HepG2 (cell line): ENCODE measurements around the gene C4orf36. TPM values are rescaled to one million over a fixed set of nuclear protein-coding genes. Genes with fewer than 3 reads are reported as not detected.
A peak's percentile ranks its signal among the peaks of the same experiment; 100 is the strongest.

ENCODE experiments used
- ATAC-seq: fragments of 200-7000 bp; cut with Tn5 transposase; 3 replicates; pipeline ENCODE4 v1.9.1; 2020; ENCODE audit warnings: mild to moderate bottlenecking, moderate library complexity
- BruUV-seq: library from RNA; stranded (reverse); fragments of 400-500 nt; replicated peaks from 2 replicates; lab custom pipeline; 2021; lab: Mats Ljungman, UMichigan
- CTCF ChIA-PET: fragments of 300-600 bp; formaldehyde crosslinking; extraction: SDS; loops from one replicate; lab custom pipeline; 2021; ENCODE audit warnings: low total read pairs, inconsistent platforms, low intra/inter-chr PET ratio; lab: Yijun Ruan, JAX
- POLR2A ChIA-PET: fragments of 350-600 bp; sonication (Branson Sonifier 250); formaldehyde crosslinking; loops from one replicate; lab custom pipeline; 2020; ENCODE audit warnings: antibody characterized with exemption, inconsistent platforms; lab: Yijun Ruan, JAX
- DNase-seq: peaks from one replicate; pipeline ENCODE4 v3.0.0-alpha.2; 2015; ENCODE audit warnings: low spot score
- FAIRE-seq: peaks from 3 replicates; lab custom pipeline; 2011; peaks lifted over from hg19 to GRCh38; lab: Jason Lieb, UNC
- H2AFZ ChIP-seq: one replicate; pipeline ENCODE4 v1.6.1; 2011; ENCODE audit warnings: low read length, inconsistent platforms
- H3K27ac ChIP-seq: fragments of 300-600 bp; 3 replicates; pipeline ENCODE4 v1.8.0; 2011; ENCODE audit warnings: mixed run types, mild to moderate bottlenecking, mixed read lengths, low read length, inconsistent platforms; ENCODE audit not compliant: insufficient read depth; ENCODE audit errors: extremely low read length
- H3K27me3 ChIP-seq, 2 experiments: fragments of 200-600 bp in 1 of 2; 2 replicates in 1 of 2; 3 replicates in 1 of 2; pipeline versions ENCODE4 v1.6.0 to v1.8.0; 2011; ENCODE audit warnings: low read length in 2 of 2, mild to moderate bottlenecking in 2 of 2, moderate library complexity in 2 of 2, inconsistent platforms in 1 of 2; ENCODE audit not compliant: insufficient read depth in 2 of 2, control insufficient read depth in 1 of 2
- H3K36me3 ChIP-seq, 2 experiments: fragments of 200-600 bp in 1 of 2; replicated peaks in 1 of 2; 2 replicates in 1 of 2; 3 replicates in 1 of 2; pipeline versions ENCODE4 v1.5.1 to v1.8.0; 2011; ENCODE audit warnings: low read length in 2 of 2, inconsistent platforms in 1 of 2; ENCODE audit not compliant: insufficient read depth in 2 of 2, control insufficient read depth in 1 of 2
- H3K4me1 ChIP-seq: 2 replicates; pipeline ENCODE4 v1.5.1; 2012; ENCODE audit warnings: low read length, inconsistent platforms; ENCODE audit not compliant: insufficient read depth
- H3K4me2 ChIP-seq: 2 replicates; pipeline ENCODE4 v1.6.0; 2011; ENCODE audit warnings: low read depth, low read length, inconsistent platforms
- H3K4me3 ChIP-seq, 3 experiments: fragments of 200-600 bp in 1 of 3; sonication (generic), shearing (Covaris generic) in 1 of 3; replicated peaks in 1 of 3; 2 replicates each; pipeline ENCODE4 v1.5.1; 2011 to 2016; ENCODE audit warnings: low read length in 3 of 3, inconsistent platforms in 2 of 3, low read depth in 2 of 3, mild to moderate bottlenecking in 2 of 3, control low read depth in 1 of 3, mixed read lengths in 1 of 3; ENCODE audit not compliant: insufficient read depth in 1 of 3
- H3K79me2 ChIP-seq: one replicate; pipeline ENCODE4 v1.6.1; 2011; ENCODE audit warnings: low read length, inconsistent platforms; ENCODE audit not compliant: insufficient read depth
- H3K9ac ChIP-seq: 2 replicates; pipeline ENCODE4 v1.6.0; 2011; ENCODE audit warnings: mild to moderate bottlenecking, low read depth, low read length, inconsistent platforms; ENCODE audit not compliant: insufficient read depth
- H3K9me3 ChIP-seq: 2 replicates; pipeline ENCODE4 v1.5.1; 2012; ENCODE audit warnings: mild to moderate bottlenecking, low read length
- H4K20me1 ChIP-seq: 2 replicates; pipeline ENCODE4 v1.6.0; 2011; ENCODE audit warnings: inconsistent platforms, mild to moderate bottlenecking, low read length, moderate library complexity; ENCODE audit not compliant: insufficient read depth
- CEBPB ChIP-seq: IDR thresholded peaks from 2 replicates; pipeline ENCODE4 v1.6.1; 2011; ENCODE audit warnings: low read depth, low read length, improper control_type of control experiment, borderline replicate concordance
- LRRFIP1 ChIP-seq: sonication (generic); formaldehyde crosslinking; conservative IDR thresholded peaks from 2 replicates; pipeline ENCODE4 v1.4.0; 2020; ENCODE audit warnings: missing genetic modification reagents
- WGBS: methylation state at CpG from one replicate; pipeline ENCODE4 v1.1.6; 2017; ENCODE audit warnings: low lambda C conversion rate; 5-methylcytosine and 5-hydroxymethylcytosine counted together
- in situ Hi-C: cut with HindIII; loops from 2 replicates; pipeline ENCODE4 v1.10.0; 2017; ENCODE audit warnings: low pct_unique_long_range_greater_than_20kb; ENCODE audit not compliant: extremely low pct_ligation_motif_present
- intact Hi-C: fragments of 100-400 bp; cut with micrococcal nuclease; formaldehyde crosslinking; loops from one replicate; pipeline ENCODE4 v1.10.0; 2022; ENCODE audit not compliant: unreplicated experiment
- polyA plus RNA-seq, 8 experiments: library from polyadenylated mRNA; depleted of rRNA in 3 of 8; stranded (reverse) in 7 of 8; unstranded in 1 of 8; fragments of >200 nt; fragmentation: Illumina TruSeq in 4 of 8; extraction: Trizol in 4 of 8; gene quantifications; 2 replicates each; pipeline versions ENCODE4 v1.2.1 to v1.2.3, GENCODE V29; 2011 to 2016; ENCODE audit warnings: low read depth in 4 of 8, missing spikeins in 1 of 8, mixed read lengths in 1 of 8; ENCODE audit not compliant: insufficient read depth in 1 of 8
- total RNA-seq, 5 experiments: library from RNA; depleted of rRNA; stranded (reverse); fragments of >200 nt; fragmentation: Illumina TruSeq; extraction: Trizol; gene quantifications; 2 replicates each; pipeline ENCODE4 v1.2.3, GENCODE V29; 2016; ENCODE audit warnings: low read depth in 1 of 5

Gene C4orf36
- total and polyA plus RNA-seq, 2 of the 13 experiments (the other 11 are each of a cell fraction or from before 2014, with no cell fraction given): 0.63 TPM; not detected in 1

GRCh38 chr4:86921608-86922252 lies 29.5 kb upstream of the C4orf36 start:
- in situ Hi-C loops (loop anchor here (5.0 to 10.0 kb wide), 2 partner anchors 171 to 313 kb away; no protein-coding TSS in a partner anchor), intact Hi-C loops (loop anchor here (1.0 to 5.0 kb wide), 3 partner anchors 85 to 186 kb away; no protein-coding TSS in a partner anchor)
- POLR2A ChIA-PET: interaction anchor here (1.5 to 2.2 kb wide), 2 partner anchors 14 to 85 kb away, joined by 17 to 21 read pairs; partner anchors contain the start of gene AFF1
- WGBS: 93% methylated on average over 1 of the region's 1 CpG
- no TSS peak for BruUV-seq
- Histone ChIP-seq H3K79me2 (no peaks in the 10 kb centered on the region), H3K27me3 (no peaks in the 10 kb centered on the region), H3K4me3 (no peak overlapping the region), H4K20me1 (no peaks in the 10 kb centered on the region), H3K4me1 (peaks cover 14% of the 10 kb centered on the region), H3K9ac (no peak overlapping the region), H2AFZ (no peak overlapping the region), H3K9me3 (no peaks in the 10 kb centered on the region), H3K36me3 (peaks cover 1 to 4% of the 10 kb centered on the region in 2 experiments; a peak in 2 of 5 replicates), H3K4me2 (no peak overlapping the region), H3K27ac (no peak overlapping the region)
- no peak for DNase-seq
- TF ChIP-seq LRRFIP1 (no peak), CEBPB (0 out of 2 replicates have a peak, but pooled peaks have one; percentile 5)
- CTCF ChIA-PET: interaction anchor here (1.4 to 2.9 kb wide), 3 partner anchors 13 to 171 kb away, joined by 5 to 23 read pairs (median 7); partner anchors contain the start of gene AFF1
- ATAC-seq: no peak
- no peak for FAIRE-seq
